Activated T-cell treated with anti-CD3 and anti-CD28 coated beads, Interleukin-2, amount 50 U/mL, for 24 hours (primary cell): ENCODE results near the gene MYO1D.
"Not testable (repeated sequence)": the region's sequence is repeated elsewhere in the genome, so short reads cannot be mapped to it uniquely, and the experiment has no call there.

Experiments used
- DNase-seq: peaks from one replicate; pipeline ENCODE4 v3.0.0-alpha.2; 2020
- H3K27ac Mint-ChIP-seq: 2 replicates; pipeline ENCODE4 v1.8.0; 2020; ENCODE audit warnings: mild to moderate bottlenecking, mixed read lengths
- H3K27me3 Mint-ChIP-seq: 2 replicates; pipeline ENCODE4 v1.8.0; 2020; ENCODE audit warnings: mixed read lengths
- H3K36me3 Mint-ChIP-seq: 2 replicates; pipeline ENCODE4 v1.8.0; 2020; ENCODE audit warnings: low read depth, mixed read lengths
- H3K4me1 Mint-ChIP-seq: 2 replicates; pipeline ENCODE4 v1.8.0; 2020; ENCODE audit warnings: low read depth, mixed read lengths
- H3K4me3 Mint-ChIP-seq: 2 replicates; pipeline ENCODE4 v1.8.0; 2020; ENCODE audit warnings: mild to moderate bottlenecking, moderate library complexity, mixed read lengths
- H3K9me3 Mint-ChIP-seq: 2 replicates; pipeline ENCODE4 v1.8.0; 2020; ENCODE audit warnings: mixed read lengths

The MYO1D gene

GRCh38 chr17:32746280-32746679 is 130.6 kb downstream of the MYO1D start:
- Mint-ChIP-seq H3K4me1 (no peaks in the 10 kb centered on the region), H3K27me3 (no peaks in the 10 kb centered on the region), H3K9me3 (no peaks in the 10 kb centered on the region), H3K4me3 (no peak overlapping the region), H3K36me3 (peaks cover 1% of the 10 kb centered on the region), H3K27ac (no peak overlapping the region)
- no peak for DNase-seq

GRCh38 chr17:32742681-32743538 is 134.0 kb downstream of the MYO1D start:
- H3K9me3 Mint-ChIP-seq: no peaks in the 10 kb centered on the region
- H3K4me3 Mint-ChIP-seq: no peak overlapping the region
- H3K4me1 Mint-ChIP-seq: no peaks in the 10 kb centered on the region
- no peak overlapping the region for H3K27ac Mint-ChIP-seq
- H3K27me3 Mint-ChIP-seq: no peaks in the 10 kb centered on the region
- H3K36me3 Mint-ChIP-seq: peaks cover 1% of the 10 kb centered on the region
- no peak for DNase-seq

GRCh38 chr17:32741381-32741780 is 135.5 kb downstream of the MYO1D start:
- H3K4me1 Mint-ChIP-seq: no peaks in the 10 kb centered on the region
- no peaks in the 10 kb centered on the region for H3K27me3 Mint-ChIP-seq
- peaks cover 2% of the 10 kb centered on the region for H3K36me3 Mint-ChIP-seq
- no peaks in the 10 kb centered on the region for H3K9me3 Mint-ChIP-seq
- no peak for DNase-seq
- H3K4me3 Mint-ChIP-seq: no peak overlapping the region
- no peak overlapping the region for H3K27ac Mint-ChIP-seq

GRCh38 chr17:32739722-32740121 is 137.2 kb downstream of the MYO1D start:
- no peaks in the 10 kb centered on the region for H3K27me3 Mint-ChIP-seq
- no peak for DNase-seq
- no peaks in the 10 kb centered on the region for H3K4me1 Mint-ChIP-seq
- H3K4me3 Mint-ChIP-seq: no peak overlapping the region
- no peak overlapping the region for H3K27ac Mint-ChIP-seq
- no peaks in the 10 kb centered on the region for H3K9me3 Mint-ChIP-seq
- H3K36me3 Mint-ChIP-seq: peaks cover 3% of the 10 kb centered on the region

DNA sequence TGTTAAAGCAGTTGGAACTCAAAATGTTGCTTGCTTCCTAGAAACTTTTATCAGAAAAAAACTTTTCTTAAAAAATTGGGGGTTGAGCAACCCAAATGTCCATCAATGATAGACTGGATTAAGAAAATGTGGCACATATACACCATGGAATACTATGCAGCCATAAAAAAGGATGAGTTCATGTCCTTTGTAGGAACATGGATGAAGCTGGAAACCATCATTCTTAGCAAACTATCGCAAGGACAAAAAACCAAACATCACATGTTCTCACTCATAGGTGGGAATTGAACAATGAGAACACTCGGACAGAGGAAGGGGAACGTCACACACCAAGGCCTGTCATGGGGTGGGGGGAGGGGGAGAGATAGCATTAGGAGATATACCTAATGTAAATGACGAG is 137.8 kb downstream of the MYO1D start:
- H3K4me3 Mint-ChIP-seq, H3K27me3 Mint-ChIP-seq, H3K36me3 Mint-ChIP-seq, H3K4me1 Mint-ChIP-seq, DNase-seq, H3K27ac Mint-ChIP-seq, H3K9me3 Mint-ChIP-seq: not testable (repeated sequence)

GRCh38 chr17:32733401-32733800 is 143.5 kb downstream of the MYO1D start:
- Mint-ChIP-seq H3K27ac (no peak overlapping the region), H3K9me3 (peaks cover 4% of the 10 kb centered on the region), H3K4me1 (no peaks in the 10 kb centered on the region), H3K27me3 (no peaks in the 10 kb centered on the region), H3K36me3 (peaks cover 11% of the 10 kb centered on the region), H3K4me3 (no peak overlapping the region)
- no peak for DNase-seq

GRCh38 chr17:32732900-32733299 is 144.0 kb downstream of the MYO1D start:
- DNase-seq: no peak
- Mint-ChIP-seq H3K9me3 (peaks cover 4% of the 10 kb centered on the region), H3K4me3 (no peak overlapping the region), H3K27me3 (no peaks in the 10 kb centered on the region), H3K27ac (no peak overlapping the region), H3K4me1 (no peaks in the 10 kb centered on the region), H3K36me3 (peaks cover 11% of the 10 kb centered on the region)

- H3K4me1 Mint-ChIP-seq: no peaks in the 10 kb centered on the region
- no peak overlapping the region for H3K27ac Mint-ChIP-seq
- no peak for DNase-seq
- no peaks in the 10 kb centered on the region for H3K27me3 Mint-ChIP-seq
- peaks cover 11% of the 10 kb centered on the region for H3K36me3 Mint-ChIP-seq
- H3K4me3 Mint-ChIP-seq: no peak overlapping the region
- H3K9me3 Mint-ChIP-seq: peaks cover 4% of the 10 kb centered on the region
Measured at GRCh38 chr17:32732296-32732642, 144.7 kb downstream of the MYO1D start.

- H3K27ac Mint-ChIP-seq: no peak overlapping the region
- H3K9me3 Mint-ChIP-seq: peaks cover 4% of the 10 kb centered on the region
- no peaks in the 10 kb centered on the region for H3K27me3 Mint-ChIP-seq
- DNase-seq: no peak
- H3K36me3 Mint-ChIP-seq: peaks cover 9% of the 10 kb centered on the region
- no peak overlapping the region for H3K4me3 Mint-ChIP-seq
- H3K4me1 Mint-ChIP-seq: no peaks in the 10 kb centered on the region
Measured at GRCh38 chr17:32731556-32732295, 145.2 kb downstream of the MYO1D start.

DNA sequence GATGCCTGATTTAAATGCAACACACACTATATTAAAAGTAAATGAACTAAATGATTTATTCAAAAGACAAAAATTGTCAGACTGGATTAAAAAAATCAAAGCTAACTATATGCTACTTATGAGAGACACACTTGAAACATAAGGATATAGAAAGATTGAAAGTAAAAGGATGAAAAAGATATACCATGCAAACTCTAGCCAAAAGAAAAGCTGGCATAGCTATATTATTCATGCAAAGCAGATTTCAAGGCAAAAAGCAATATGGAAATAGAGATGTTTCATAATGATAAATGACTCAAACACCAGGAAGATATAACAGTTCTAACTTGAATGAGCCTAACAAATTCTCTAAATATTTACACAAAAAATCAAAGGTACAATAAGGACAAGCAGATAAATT is 149.2 kb downstream of the MYO1D start:
- Mint-ChIP-seq H3K9me3 (peaks cover 4% of the 10 kb centered on the region), H3K27ac (no peak overlapping the region), H3K4me3 (no peak overlapping the region), H3K4me1 (no peaks in the 10 kb centered on the region), H3K36me3 (peaks cover 18% of the 10 kb centered on the region), H3K27me3 (no peaks in the 10 kb centered on the region)
- DNase-seq: no peak

DNA sequence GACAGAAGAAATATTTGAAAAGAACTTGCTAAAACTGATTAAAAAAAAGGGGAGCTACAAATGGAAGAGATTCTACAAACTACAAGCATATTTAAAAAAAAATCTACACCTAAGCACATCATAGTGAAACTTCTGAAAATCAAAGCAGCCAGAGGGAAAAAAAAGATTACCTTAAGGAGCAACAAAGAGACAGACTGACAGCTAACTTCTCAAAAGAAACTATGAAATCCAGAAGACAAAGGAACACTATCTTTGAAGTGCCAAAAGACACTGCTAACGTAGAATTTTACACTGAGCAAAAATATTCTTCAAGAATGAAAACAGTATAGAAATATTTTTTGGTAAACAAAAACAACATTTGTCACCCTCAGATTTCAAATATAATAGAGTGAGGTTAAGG is 151.2 kb downstream of the MYO1D start:
- H3K36me3 Mint-ChIP-seq: peaks cover 14% of the 10 kb centered on the region
- H3K27ac Mint-ChIP-seq: no peak overlapping the region
- no peaks in the 10 kb centered on the region for H3K4me1 Mint-ChIP-seq
- no peaks in the 10 kb centered on the region for H3K9me3 Mint-ChIP-seq
- H3K27me3 Mint-ChIP-seq: no peaks in the 10 kb centered on the region
- H3K4me3 Mint-ChIP-seq: no peak overlapping the region
- no peak for DNase-seq

DNA sequence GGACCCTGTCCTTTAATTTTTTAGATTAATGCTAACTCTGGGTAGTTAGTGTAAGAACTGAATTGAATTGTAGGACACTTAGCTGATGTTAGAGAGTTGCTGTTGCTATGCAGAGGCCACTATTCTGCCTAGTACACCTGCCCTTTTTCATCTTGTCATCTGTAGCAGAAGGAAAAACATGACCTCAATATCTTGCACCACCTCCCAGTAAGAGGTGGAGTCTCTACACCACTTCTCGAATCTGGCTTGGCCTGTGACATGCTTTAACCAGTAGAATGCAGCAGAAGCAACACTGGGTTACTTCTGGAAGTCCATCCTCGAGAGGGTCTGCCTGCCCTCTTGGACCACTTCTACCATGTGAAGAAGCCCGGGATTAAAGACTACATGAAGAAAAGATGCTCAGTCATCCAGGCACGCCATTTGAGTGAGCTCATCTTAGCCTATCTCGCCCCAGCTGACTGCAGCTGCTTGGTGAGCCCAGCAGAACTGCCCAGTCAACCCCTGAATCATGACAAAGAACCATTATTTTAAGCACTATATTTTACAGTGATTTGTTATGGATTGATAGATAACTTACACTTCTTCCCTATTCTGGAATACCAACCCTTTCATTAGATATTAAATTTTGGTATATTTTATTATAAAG is 153.5 kb downstream of the MYO1D start:
- H3K36me3 Mint-ChIP-seq: peaks cover 14% of the 10 kb centered on the region
- no peaks in the 10 kb centered on the region for H3K27me3 Mint-ChIP-seq
- no peaks in the 10 kb centered on the region for H3K9me3 Mint-ChIP-seq
- DNase-seq: no peak
- H3K4me3 Mint-ChIP-seq: no peak overlapping the region
- H3K4me1 Mint-ChIP-seq: no peaks in the 10 kb centered on the region
- no peak overlapping the region for H3K27ac Mint-ChIP-seq

GRCh38 chr17:32722733-32723132 is 154.2 kb downstream of the MYO1D start:
- Mint-ChIP-seq H3K27me3 (no peaks in the 10 kb centered on the region), H3K36me3 (peaks cover 14% of the 10 kb centered on the region), H3K4me3 (no peak overlapping the region), H3K4me1 (no peaks in the 10 kb centered on the region), H3K9me3 (no peaks in the 10 kb centered on the region), H3K27ac (no peak overlapping the region)
- no peak for DNase-seq

DNA sequence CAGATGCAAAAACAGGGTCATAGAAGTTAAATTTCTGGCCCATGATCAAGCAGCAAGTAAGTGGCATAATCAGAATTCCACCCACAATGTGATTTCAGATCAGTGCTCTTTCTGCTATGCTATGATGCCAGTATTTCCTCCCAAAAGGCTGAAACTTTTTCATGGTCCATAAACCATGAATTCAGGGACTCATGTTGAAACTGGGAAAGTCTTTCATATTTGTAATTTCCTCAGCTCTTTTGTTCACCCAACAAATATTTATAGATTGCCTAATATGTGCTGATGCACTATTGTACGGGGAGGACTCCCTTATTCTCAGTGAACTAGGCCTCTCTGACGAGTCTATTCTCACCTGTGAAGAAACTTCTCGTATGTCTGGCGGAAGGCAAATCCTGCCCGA is 156.3 kb downstream of the MYO1D start:
- Mint-ChIP-seq H3K27me3 (no peaks in the 10 kb centered on the region), H3K4me1 (no peaks in the 10 kb centered on the region), H3K36me3 (peaks cover 11% of the 10 kb centered on the region), H3K27ac (no peak overlapping the region), H3K4me3 (no peak overlapping the region), H3K9me3 (no peaks in the 10 kb centered on the region)
- DNase-seq: no peak

GRCh38 chr17:32719689-32720088 is 157.2 kb downstream of the MYO1D start:
- Mint-ChIP-seq H3K4me3 (no peak overlapping the region), H3K9me3 (no peaks in the 10 kb centered on the region), H3K36me3 (peaks cover 3% of the 10 kb centered on the region), H3K4me1 (no peaks in the 10 kb centered on the region), H3K27ac (no peak overlapping the region), H3K27me3 (no peaks in the 10 kb centered on the region)
- no peak for DNase-seq
